Glutamatergic neuron (in vitro differentiated cells): ENCODE measurements around the gene NAB2. TPM values are rescaled to one million over a fixed set of nuclear protein-coding genes. Genes with fewer than 3 reads are reported as not detected.

Source experiments
- DNase-seq: peaks from one replicate; pipeline ENCODE4 v3.0.0; 2022
- H3K27ac Mint-ChIP-seq: one replicate; pipeline ENCODE4 v1.8.0; 2020; ENCODE audit warnings: mild to moderate bottlenecking, mixed read lengths, inconsistent platforms; ENCODE audit not compliant: unreplicated experiment
- H3K27me3 Mint-ChIP-seq: one replicate; pipeline ENCODE4 v1.8.0; 2020; ENCODE audit warnings: mild to moderate bottlenecking, moderate library complexity, mixed read lengths, inconsistent platforms; ENCODE audit not compliant: unreplicated experiment
- H3K36me3 Mint-ChIP-seq: one replicate; pipeline ENCODE4 v1.8.0; 2020; ENCODE audit warnings: mild to moderate bottlenecking, mixed read lengths, inconsistent platforms; ENCODE audit not compliant: unreplicated experiment
- H3K4me1 Mint-ChIP-seq: one replicate; pipeline ENCODE4 v1.8.0; 2020; ENCODE audit warnings: mild to moderate bottlenecking, low read depth, mixed read lengths, inconsistent platforms; ENCODE audit not compliant: unreplicated experiment
- H3K4me3 Mint-ChIP-seq: one replicate; pipeline ENCODE4 v1.8.0; 2020; ENCODE audit warnings: mild to moderate bottlenecking, mixed read lengths, inconsistent platforms; ENCODE audit not compliant: unreplicated experiment
- H3K9me3 Mint-ChIP-seq: one replicate; pipeline ENCODE4 v1.8.0; 2020; ENCODE audit warnings: mild to moderate bottlenecking, moderate library complexity, mixed read lengths, inconsistent platforms; ENCODE audit not compliant: unreplicated experiment
- total RNA-seq: library from RNA; stranded (reverse); fragmentation: NEBNext Ultra II Directional; extraction: Animal tissue kit (Norgen Biotek cat#: 25700); gene quantifications from one replicate; pipeline ENCODE4 v1.2.1, GENCODE V29; 2021; ENCODE audit not compliant: unreplicated experiment
- TF ChIP-seq, protein P1 (sequence below): fragments of 200-600 bp; sonication (generic); IDR thresholded peaks from one replicate; pipeline ENCODE4 v1.5.0; 2021; ENCODE audit not compliant: partially characterized antibody, unreplicated experiment

The NAB2 gene
- total RNA-seq, 1 donor from 2014 or later = 20.0 TPM

GRCh38 chr12:57104292-57104910 lies 15.5 kb downstream of the NAB2 start:
- Mint-ChIP-seq H3K9me3 (peaks cover 1% of the 10 kb centered on the region), H3K36me3 (no peaks in the 10 kb centered on the region), H3K4me1 (peaks cover 2% of the 10 kb centered on the region), H3K27ac (no peak overlapping the region), H3K4me3 (no peak overlapping the region), H3K27me3 (peaks cover 5% of the 10 kb centered on the region)
- TF ChIP-seq, protein P1, sequence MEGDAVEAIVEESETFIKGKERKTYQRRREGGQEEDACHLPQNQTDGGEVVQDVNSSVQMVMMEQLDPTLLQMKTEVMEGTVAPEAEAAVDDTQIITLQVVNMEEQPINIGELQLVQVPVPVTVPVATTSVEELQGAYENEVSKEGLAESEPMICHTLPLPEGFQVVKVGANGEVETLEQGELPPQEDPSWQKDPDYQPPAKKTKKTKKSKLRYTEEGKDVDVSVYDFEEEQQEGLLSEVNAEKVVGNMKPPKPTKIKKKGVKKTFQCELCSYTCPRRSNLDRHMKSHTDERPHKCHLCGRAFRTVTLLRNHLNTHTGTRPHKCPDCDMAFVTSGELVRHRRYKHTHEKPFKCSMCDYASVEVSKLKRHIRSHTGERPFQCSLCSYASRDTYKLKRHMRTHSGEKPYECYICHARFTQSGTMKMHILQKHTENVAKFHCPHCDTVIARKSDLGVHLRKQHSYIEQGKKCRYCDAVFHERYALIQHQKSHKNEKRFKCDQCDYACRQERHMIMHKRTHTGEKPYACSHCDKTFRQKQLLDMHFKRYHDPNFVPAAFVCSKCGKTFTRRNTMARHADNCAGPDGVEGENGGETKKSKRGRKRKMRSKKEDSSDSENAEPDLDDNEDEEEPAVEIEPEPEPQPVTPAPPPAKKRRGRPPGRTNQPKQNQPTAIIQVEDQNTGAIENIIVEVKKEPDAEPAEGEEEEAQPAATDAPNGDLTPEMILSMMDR = no peak
- DNase-seq = no peak

- Mint-ChIP-seq H3K27ac (no peak overlapping the region), H3K4me1 (peaks cover 2% of the 10 kb centered on the region), H3K27me3 (peaks cover 5% of the 10 kb centered on the region), H3K4me3 (no peak overlapping the region), H3K36me3 (no peaks in the 10 kb centered on the region), H3K9me3 (peaks cover 3% of the 10 kb centered on the region)
- TF ChIP-seq, protein P1 = no peak
- no peak for DNase-seq
These were observed 16.3 kb downstream of the NAB2 start for GRCh38 chr12:57105011-57105753.

DNA sequence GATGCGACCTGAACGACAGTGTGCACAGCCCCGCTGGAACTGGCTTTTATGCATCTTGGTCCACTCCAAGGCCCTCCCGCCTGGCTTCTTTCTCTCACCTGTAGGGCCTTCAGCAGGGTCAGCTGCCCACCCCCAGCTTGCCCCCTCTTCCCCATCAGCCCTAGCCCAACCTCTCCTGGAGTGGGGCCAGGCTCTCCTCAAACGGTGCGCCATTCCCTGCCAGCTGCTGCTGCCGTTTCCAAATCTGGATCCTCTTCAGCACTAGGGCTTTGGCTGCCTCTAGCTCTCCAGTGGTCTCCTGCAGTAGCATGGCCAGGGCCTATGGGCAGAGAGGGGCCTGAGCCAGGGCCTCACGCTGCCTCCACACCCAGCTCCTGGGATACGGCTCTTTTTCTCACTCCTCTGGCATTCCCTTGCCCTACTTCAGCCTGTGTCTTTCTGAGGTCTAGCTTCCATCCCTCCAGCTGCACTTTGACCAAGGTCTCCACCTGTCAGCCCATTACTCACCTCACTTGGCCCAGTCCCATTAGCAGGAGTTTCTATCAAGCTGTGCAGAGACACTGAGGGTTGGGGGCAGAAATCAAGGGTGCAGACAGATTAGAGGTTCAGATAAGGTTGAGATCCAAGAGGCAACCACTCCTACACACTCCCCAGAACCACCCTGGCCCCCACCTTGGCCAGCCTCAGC lies 17.3 kb downstream of the NAB2 start:
- TF ChIP-seq, protein P1 = no peak
- Mint-ChIP-seq H3K36me3 (no peaks in the 10 kb centered on the region), H3K27ac (no peak overlapping the region), H3K4me3 (no peak overlapping the region), H3K27me3 (peaks cover 5% of the 10 kb centered on the region), H3K4me1 (peaks cover 4% of the 10 kb centered on the region), H3K9me3 (peaks cover 5% of the 10 kb centered on the region)
- no peak for DNase-seq

DNA sequence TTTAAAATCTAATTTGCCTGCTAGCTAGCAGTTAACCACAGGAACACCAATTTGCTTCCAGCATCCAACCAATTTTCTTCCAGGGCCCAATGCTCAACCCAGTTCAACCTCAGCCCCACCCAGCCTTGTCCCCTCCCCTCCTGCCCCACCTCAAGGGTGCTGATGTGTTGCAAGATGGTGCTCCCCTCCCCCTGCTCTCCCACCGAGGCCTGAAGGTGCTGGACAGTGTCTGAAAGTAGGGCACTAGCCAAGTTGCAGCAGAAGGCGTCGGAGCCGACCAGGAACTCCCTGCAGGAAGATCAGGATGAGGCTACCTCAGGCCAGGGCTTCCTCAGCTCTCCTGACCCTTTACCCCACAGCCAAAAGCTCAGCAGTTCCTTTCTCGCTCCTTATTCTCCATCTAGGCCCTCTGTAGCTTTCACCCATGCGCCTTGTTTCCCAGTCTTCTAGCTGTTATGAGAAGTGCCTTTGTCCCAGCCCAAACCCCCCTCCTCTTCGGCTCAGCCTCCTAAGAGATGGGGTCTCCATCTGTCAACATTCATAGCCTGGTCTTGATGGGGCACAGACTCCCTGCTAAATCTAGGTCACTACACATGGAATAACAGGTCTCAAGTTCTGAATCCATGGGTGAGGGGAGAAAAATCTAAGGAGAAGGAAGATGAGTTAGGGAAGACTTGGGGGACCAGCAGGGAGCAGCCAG lies 18.7 kb downstream of the NAB2 start:
- TF ChIP-seq, protein P1 = no peak
- Mint-ChIP-seq H3K27me3 (peaks cover 10% of the 10 kb centered on the region), H3K9me3 (peaks cover 9% of the 10 kb centered on the region), H3K4me1 (peaks cover 9% of the 10 kb centered on the region), H3K36me3 (no peaks in the 10 kb centered on the region), H3K4me3 (no peak overlapping the region), H3K27ac (no peak overlapping the region)
- DNase-seq = no peak
